Thyroid gland (tissue), 4 donors: ENCODE results near the gene LPP.

ENCODE experiments used
- CTCF ChIP-seq, 6 experiments: fragments of 200-600 bp in 3 of 6; fragments of 450-650 bp in 3 of 6; sonication (generic) in 3 of 6; IDR thresholded peaks; one replicate each; pipeline ENCODE4 v1.5.1; 2016 to 2019; ENCODE audit warnings: antibody characterized with exemption in 6 of 6, mild to moderate bottlenecking in 2 of 6, inconsistent platforms in 1 of 6, moderate library complexity in 1 of 6
- POLR2A ChIP-seq, 2 donors: fragments of 450-650 bp; IDR thresholded peaks; one replicate each; pipeline ENCODE4 v1.6.1; 2017; ENCODE audit warnings: antibody characterized with exemption in 2 of 2, mild to moderate bottlenecking in 2 of 2, moderate library complexity in 1 of 2

GRCh38 chr3:188397766-188398705 is 244.1 kb downstream of the LPP start:
- TF ChIP-seq CTCF (IDR thresholded peaks at IDR 0.05): no peak
- no peak for TF ChIP-seq POLR2A (IDR thresholded peaks at IDR 0.05)
